IPS-18a (cell line): ENCODE data around the gene PNPLA6.
A peak's percentile ranks its signal among the peaks of the same experiment; 100 is the strongest.

Experiments used
- H3K27ac ChIP-seq: one replicate; pipeline ENCODE4 v1.5.1; 2013; ENCODE audit warnings: low read length
- H3K27me3 ChIP-seq: one replicate; pipeline ENCODE4 v1.6.1; 2013; ENCODE audit warnings: mild to moderate bottlenecking, low read length; ENCODE audit not compliant: control insufficient read depth, insufficient read depth
- H3K36me3 ChIP-seq: one replicate; pipeline ENCODE4 v1.6.1; 2013; ENCODE audit warnings: low read depth, low read length; ENCODE audit not compliant: control insufficient read depth
- H3K4me1 ChIP-seq: one replicate; pipeline ENCODE4 v1.6.1; 2013; ENCODE audit warnings: low read depth, low read length; ENCODE audit not compliant: control insufficient read depth
- H3K4me3 ChIP-seq: one replicate; pipeline ENCODE4 v1.5.1; 2013; ENCODE audit warnings: low read length
- H3K9ac ChIP-seq: one replicate; pipeline ENCODE4 v1.6.1; 2013; ENCODE audit warnings: mild to moderate bottlenecking, low read length, moderate library complexity
- H3K9me3 ChIP-seq: one replicate; pipeline ENCODE4 v1.6.1; 2013; ENCODE audit warnings: low read depth, low read length; ENCODE audit not compliant: control insufficient read depth

The PNPLA6 gene

GRCh38 chr19:7516878-7517277, 18.6 kb upstream of the PNPLA6 start:
- H3K4me3 ChIP-seq: peak overlapping the region; percentile 78

GRCh38 chr19:7519361-7520130, 16.0 kb upstream of the PNPLA6 start:
- no peak overlapping the region for H3K27ac ChIP-seq
- no peaks in the 10 kb centered on the region for H3K27me3 ChIP-seq
- no peak overlapping the region for H3K9ac ChIP-seq
- H3K4me1 ChIP-seq: peaks cover 17% of the 10 kb centered on the region
- H3K9me3 ChIP-seq: no peaks in the 10 kb centered on the region
- no peak overlapping the region for H3K4me3 ChIP-seq
- H3K36me3 ChIP-seq: peaks cover 3% of the 10 kb centered on the region

More at GRCh38 chr19:7516878-7517277, 18.6 kb upstream of the PNPLA6 start:
- H3K27me3 ChIP-seq: no peaks in the 10 kb centered on the region
- H3K9me3 ChIP-seq: no peaks in the 10 kb centered on the region
- no peak overlapping the region for H3K27ac ChIP-seq
- H3K4me1 ChIP-seq: peaks cover 14% of the 10 kb centered on the region
- peak overlapping the region; percentile 85 for H3K9ac ChIP-seq
- peaks cover 3% of the 10 kb centered on the region for H3K36me3 ChIP-seq

- Histone ChIP-seq H3K36me3 (peaks cover 3% of the 10 kb centered on the region), H3K27ac (no peak overlapping the region), H3K27me3 (no peaks in the 10 kb centered on the region), H3K4me1 (peaks cover 13% of the 10 kb centered on the region), H3K9ac (no peak overlapping the region), H3K9me3 (no peaks in the 10 kb centered on the region), H3K4me3 (no peak overlapping the region)
Observed at GRCh38 chr19:7520131-7521051, 15.1 kb upstream of the PNPLA6 start.

GRCh38 chr19:7521551-7522071, 13.9 kb upstream of the PNPLA6 start:
- Histone ChIP-seq H3K9ac (peak overlapping the region; percentile 66), H3K36me3 (peaks cover 3% of the 10 kb centered on the region), H3K4me1 (peaks cover 10% of the 10 kb centered on the region), H3K27ac (no peak overlapping the region), H3K4me3 (peak overlapping the region; percentile 80), H3K9me3 (no peaks in the 10 kb centered on the region), H3K27me3 (no peaks in the 10 kb centered on the region)

GRCh38 chr19:7522072-7522922, 13.2 kb upstream of the PNPLA6 start, which contains the start of gene MCOLN1:
Gene MCOLN1 (plus strand): TSS chr19:7522624. CDS start chr19:7522751, 127 bp downstream.
- Histone ChIP-seq H3K36me3 (peaks cover 3% of the 10 kb centered on the region), H3K9ac (peak within 1 kb of the TSS; percentile 66), H3K27me3 (no peaks in the 10 kb centered on the region), H3K27ac (no peak within 1 kb of the TSS), H3K4me3 (peak within 1 kb of the TSS; percentile 80), H3K9me3 (no peaks in the 10 kb centered on the region), H3K4me1 (peaks cover 5% of the 10 kb centered on the region)

GRCh38 chr19:7522923-7523667, 12.4 kb upstream of the PNPLA6 start:
- no peak overlapping the region for H3K27ac ChIP-seq
- H3K36me3 ChIP-seq: peaks cover 3% of the 10 kb centered on the region
- no peaks in the 10 kb centered on the region for H3K9me3 ChIP-seq
- peak overlapping the region; percentile 80 for H3K4me3 ChIP-seq
- H3K27me3 ChIP-seq: no peaks in the 10 kb centered on the region
- peaks cover 5% of the 10 kb centered on the region for H3K4me1 ChIP-seq
- peak overlapping the region; percentile 54 for H3K9ac ChIP-seq

- no peaks in the 10 kb centered on the region for H3K27me3 ChIP-seq
- no peak overlapping the region for H3K9ac ChIP-seq
- H3K9me3 ChIP-seq: no peaks in the 10 kb centered on the region
- H3K27ac ChIP-seq: no peak overlapping the region
- H3K4me1 ChIP-seq: peaks cover 5% of the 10 kb centered on the region
- H3K36me3 ChIP-seq: no peaks in the 10 kb centered on the region
- H3K4me3 ChIP-seq: no peak overlapping the region
Observed at GRCh38 chr19:7524523-7524922, 11.0 kb upstream of the PNPLA6 start.

GRCh38 chr19:7524992-7525739, 10.4 kb upstream of the PNPLA6 start:
- no peaks in the 10 kb centered on the region for H3K27me3 ChIP-seq
- peaks cover 5% of the 10 kb centered on the region for H3K4me1 ChIP-seq
- no peaks in the 10 kb centered on the region for H3K36me3 ChIP-seq
- no peak overlapping the region for H3K27ac ChIP-seq
- H3K9ac ChIP-seq: no peak overlapping the region
- no peak overlapping the region for H3K4me3 ChIP-seq
- no peaks in the 10 kb centered on the region for H3K9me3 ChIP-seq

- H3K4me1 ChIP-seq: peaks cover 5% of the 10 kb centered on the region
- H3K36me3 ChIP-seq: no peaks in the 10 kb centered on the region
- no peaks in the 10 kb centered on the region for H3K27me3 ChIP-seq
- no peak overlapping the region for H3K9ac ChIP-seq
- H3K27ac ChIP-seq: no peak overlapping the region
- no peak overlapping the region for H3K4me3 ChIP-seq
- no peaks in the 10 kb centered on the region for H3K9me3 ChIP-seq
Observed at GRCh38 chr19:7526059-7526929, 9.2 kb upstream of the PNPLA6 start.
